ENCODE results near the gene SHISA9. TPM values are rescaled to one million over a fixed set of nuclear protein-coding genes. Genes with fewer than 3 reads are reported as not detected.

Gene SHISA9
- total RNA-seq, 2 donors from 2014 or later: 0.11 TPM; not detected in 1

- peaks cover 3 to 13% of the 10 kb centered on the region in 2 donors for H3K27me3 Mint-ChIP-seq
- no peak for DNase-seq (ENCODE audit: low spot score)
- H3K4me3 Mint-ChIP-seq: no peak overlapping the region
- no peaks in the 10 kb centered on the region for H3K36me3 Mint-ChIP-seq
- no peaks in the 10 kb centered on the region for H3K4me1 Mint-ChIP-seq (ENCODE audit: low read depth in 2 of 2)
- no peak overlapping the region for H3K27ac Mint-ChIP-seq
- ATAC-seq: no peak
- peaks cover 13% of the 10 kb centered on the region for H3K9me3 Mint-ChIP-seq
Measured at GRCh38 chr16:12944300-12944699, 42.9 kb downstream of the SHISA9 start.

GRCh38 chr16:12951392-12951791 lies 50.0 kb downstream of the SHISA9 start:
- Mint-ChIP-seq H3K4me3 (no peak overlapping the region), H3K27me3 (peaks cover 8 to 22% of the 10 kb centered on the region in 2 donors), H3K27ac (no peak overlapping the region), H3K9me3 (peaks cover 14% of the 10 kb centered on the region), H3K4me1 (ENCODE audit: low read depth in 2 of 2) (no peaks in the 10 kb centered on the region), H3K36me3 (no peaks in the 10 kb centered on the region)
- ATAC-seq: no peak
- DNase-seq (ENCODE audit: low spot score): no peak

GRCh38 chr16:12951976-12952375 lies 50.6 kb downstream of the SHISA9 start:
- ATAC-seq (no peak), DNase-seq (ENCODE audit: low spot score) (no peak)
- Mint-ChIP-seq H3K27ac (no peak overlapping the region), H3K27me3 (peaks cover 8 to 22% of the 10 kb centered on the region in 2 donors), H3K4me1 (ENCODE audit: low read depth in 2 of 2) (no peaks in the 10 kb centered on the region), H3K4me3 (no peak overlapping the region), H3K36me3 (no peaks in the 10 kb centered on the region), H3K9me3 (peaks cover 12% of the 10 kb centered on the region)

DNA sequence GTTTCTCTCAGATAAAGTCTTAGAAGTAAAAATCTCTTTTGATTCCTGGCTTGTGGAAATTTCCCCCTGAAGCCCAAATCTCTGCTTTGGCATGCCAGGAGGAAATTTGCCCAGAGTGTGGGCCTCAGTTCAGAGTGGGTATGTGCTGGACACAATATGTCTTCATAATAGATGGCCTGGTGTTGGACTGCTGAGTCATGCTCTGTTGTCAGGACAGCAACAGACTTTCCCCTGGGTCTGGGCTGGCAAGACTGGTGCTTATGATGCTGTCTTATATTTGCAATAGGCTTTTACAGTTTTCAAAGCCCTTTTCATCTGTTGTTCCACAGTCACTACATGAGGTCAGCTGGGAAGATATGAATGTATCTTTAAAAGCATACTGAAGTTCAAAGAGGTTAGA lies 57.0 kb downstream of the SHISA9 start:
- H3K27me3 Mint-ChIP-seq: peaks cover 3 to 14% of the 10 kb centered on the region in 2 donors
- no peak overlapping the region for H3K4me3 Mint-ChIP-seq
- no peak for DNase-seq (ENCODE audit: low spot score)
- no peaks in the 10 kb centered on the region for H3K4me1 Mint-ChIP-seq (ENCODE audit: low read depth in 2 of 2)
- H3K27ac Mint-ChIP-seq: no peak overlapping the region
- H3K9me3 Mint-ChIP-seq: peaks cover 5% of the 10 kb centered on the region
- no peaks in the 10 kb centered on the region for H3K36me3 Mint-ChIP-seq
- no peak for ATAC-seq

DNA sequence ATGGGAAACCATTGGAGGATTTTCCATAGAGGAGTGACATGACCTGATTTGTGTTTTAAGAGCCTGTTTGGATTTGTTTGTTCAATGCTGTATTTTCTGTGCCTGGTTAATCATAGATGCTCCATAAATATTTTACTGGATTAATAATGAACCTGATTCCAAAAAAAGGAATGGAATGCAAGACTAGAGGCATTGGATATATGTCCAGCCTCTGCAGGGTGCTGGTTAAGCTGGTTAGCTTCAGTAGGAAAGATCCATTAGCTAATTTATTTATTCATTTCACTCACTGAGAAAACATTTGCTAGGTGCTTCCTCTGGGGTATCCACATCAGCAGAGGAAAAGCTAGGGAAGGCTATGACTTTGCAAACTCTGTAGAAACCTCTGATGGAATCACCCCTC lies 57.7 kb downstream of the SHISA9 start:
- Mint-ChIP-seq H3K9me3 (peaks cover 2% of the 10 kb centered on the region), H3K36me3 (no peaks in the 10 kb centered on the region), H3K4me1 (ENCODE audit: low read depth in 2 of 2) (no peaks in the 10 kb centered on the region), H3K27ac (no peak overlapping the region), H3K4me3 (no peak overlapping the region), H3K27me3 (peaks cover under 1 to 8% of the 10 kb centered on the region in 2 donors)
- DNase-seq (ENCODE audit: low spot score) (no peak), ATAC-seq (no peak)

GRCh38 chr16:12961626-12962025 lies 60.2 kb downstream of the SHISA9 start:
- Mint-ChIP-seq H3K36me3 (no peaks in the 10 kb centered on the region), H3K4me1 (ENCODE audit: low read depth in 2 of 2) (no peaks in the 10 kb centered on the region), H3K27ac (no peak overlapping the region), H3K4me3 (no peak overlapping the region), H3K9me3 (peaks cover 2% of the 10 kb centered on the region), H3K27me3 (peaks cover 0 to 2% of the 10 kb centered on the region in 2 donors)
- no peak for ATAC-seq
- DNase-seq (ENCODE audit: low spot score): no peak

- Mint-ChIP-seq H3K27me3 (peaks cover 0 to 2% of the 10 kb centered on the region in 2 donors), H3K4me1 (ENCODE audit: low read depth in 2 of 2) (no peaks in the 10 kb centered on the region), H3K9me3 (peaks cover 2% of the 10 kb centered on the region), H3K36me3 (no peaks in the 10 kb centered on the region), H3K27ac (no peak overlapping the region), H3K4me3 (no peak overlapping the region)
- DNase-seq (ENCODE audit: low spot score): no peak
- no peak for ATAC-seq
Measured at GRCh38 chr16:12964461-12964860, 63.1 kb downstream of the SHISA9 start.

DNA sequence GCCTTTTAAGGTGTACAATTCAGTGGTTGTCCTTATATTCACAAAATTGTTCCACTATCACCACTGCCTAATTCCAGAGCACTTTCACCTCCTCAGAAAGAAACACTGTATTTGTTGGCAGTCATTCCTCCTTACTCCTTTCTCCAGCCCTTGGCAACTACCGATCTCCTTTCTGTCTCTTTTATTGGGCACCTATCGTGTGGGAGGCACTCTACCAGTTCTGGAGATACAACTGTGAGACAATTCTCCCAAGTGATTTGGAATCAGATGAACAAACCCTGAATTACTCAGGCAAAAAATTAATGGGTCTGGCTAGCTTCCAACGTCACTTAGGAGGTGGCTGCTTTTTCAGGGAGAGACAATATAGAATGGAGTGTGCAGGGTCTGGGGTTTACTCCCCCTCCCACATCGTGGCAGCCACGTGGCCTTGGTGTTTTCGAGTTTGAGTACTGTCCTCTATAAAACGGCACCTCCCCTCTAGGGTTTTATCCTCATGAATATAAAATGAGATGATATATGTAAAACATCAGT lies 63.9 kb downstream of the SHISA9 start:
- peaks cover 0 to 2% of the 10 kb centered on the region in 2 donors for H3K27me3 Mint-ChIP-seq
- H3K27ac Mint-ChIP-seq: no peak overlapping the region
- peaks cover 2% of the 10 kb centered on the region for H3K9me3 Mint-ChIP-seq
- H3K36me3 Mint-ChIP-seq: no peaks in the 10 kb centered on the region
- DNase-seq (ENCODE audit: low spot score) (no peak), ATAC-seq (no peak)
- no peaks in the 10 kb centered on the region for H3K4me1 Mint-ChIP-seq (ENCODE audit: low read depth in 2 of 2)
- no peak overlapping the region for H3K4me3 Mint-ChIP-seq

GRCh38 chr16:12971241-12971640 lies 69.8 kb downstream of the SHISA9 start:
- H3K9me3 Mint-ChIP-seq: no peaks in the 10 kb centered on the region
- no peak overlapping the region for H3K4me3 Mint-ChIP-seq
- ATAC-seq (no peak), DNase-seq (ENCODE audit: low spot score) (no peak)
- peaks cover 0 to under 1% of the 10 kb centered on the region in 2 donors for H3K27me3 Mint-ChIP-seq
- no peak overlapping the region for H3K27ac Mint-ChIP-seq
- H3K4me1 Mint-ChIP-seq (ENCODE audit: low read depth in 2 of 2): no peaks in the 10 kb centered on the region
- H3K36me3 Mint-ChIP-seq: no peaks in the 10 kb centered on the region

- Mint-ChIP-seq H3K9me3 (no peaks in the 10 kb centered on the region), H3K27me3 (no peaks in the 10 kb centered on the region), H3K27ac (no peak overlapping the region), H3K36me3 (no peaks in the 10 kb centered on the region), H3K4me1 (ENCODE audit: low read depth in 2 of 2) (no peaks in the 10 kb centered on the region), H3K4me3 (no peak overlapping the region)
- DNase-seq (ENCODE audit: low spot score): no peak
- no peak for ATAC-seq
Measured at GRCh38 chr16:12972246-12972645, 70.8 kb downstream of the SHISA9 start.

- ATAC-seq (no peak), DNase-seq (ENCODE audit: low spot score) (no peak)
- H3K36me3 Mint-ChIP-seq: no peaks in the 10 kb centered on the region
- no peak overlapping the region for H3K4me3 Mint-ChIP-seq
- H3K4me1 Mint-ChIP-seq (ENCODE audit: low read depth in 2 of 2): no peaks in the 10 kb centered on the region
- H3K27ac Mint-ChIP-seq: no peak overlapping the region
- H3K27me3 Mint-ChIP-seq: peaks cover 0 to 5% of the 10 kb centered on the region in 2 donors
- H3K9me3 Mint-ChIP-seq: no peaks in the 10 kb centered on the region
Measured at GRCh38 chr16:12975766-12976165, 74.4 kb downstream of the SHISA9 start.

DNA sequence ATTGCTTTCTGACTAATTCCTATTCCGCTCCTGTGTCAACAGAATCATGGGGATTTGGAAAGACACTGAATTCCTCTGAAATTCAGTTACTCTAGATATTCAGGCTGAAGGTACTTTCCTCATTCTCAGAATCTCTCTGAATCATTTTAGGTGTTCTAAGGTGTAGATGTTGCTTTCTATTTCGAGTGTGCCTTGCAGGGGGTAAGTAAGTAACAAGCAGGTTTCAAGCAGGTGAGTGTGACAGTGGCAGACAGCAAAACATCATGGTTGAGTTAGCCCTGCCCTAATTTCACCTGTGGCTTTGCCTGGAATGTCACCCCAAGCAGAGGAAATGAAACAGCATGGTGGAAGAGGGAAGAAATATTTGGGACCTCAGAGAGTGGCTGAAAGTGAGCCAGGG lies 75.1 kb downstream of the SHISA9 start:
- ATAC-seq: no peak
- H3K27ac Mint-ChIP-seq: no peak overlapping the region

DNA sequence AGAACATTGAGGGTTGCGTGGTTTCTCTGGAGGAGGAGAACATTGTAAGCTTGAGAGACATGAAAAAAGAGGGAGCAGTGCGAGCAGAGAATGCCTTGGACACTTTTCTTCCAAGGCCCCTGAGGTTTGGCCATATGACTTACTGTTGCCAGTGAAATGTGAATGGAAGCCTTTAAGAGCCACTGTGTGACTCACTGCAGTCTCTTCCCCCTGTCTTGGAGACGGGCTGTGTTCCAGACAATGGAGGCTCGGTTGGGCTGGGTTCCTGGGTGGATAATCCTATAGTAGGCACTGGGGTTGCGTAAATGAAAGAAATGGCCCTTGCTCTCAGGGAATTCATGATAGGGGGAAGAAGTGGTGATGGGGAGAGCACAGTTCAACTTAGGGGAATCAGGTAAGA lies 75.5 kb downstream of the SHISA9 start:
- Mint-ChIP-seq H3K4me1 (ENCODE audit: low read depth in 2 of 2) (no peaks in the 10 kb centered on the region), H3K36me3 (no peaks in the 10 kb centered on the region), H3K27ac (no peak overlapping the region), H3K9me3 (no peaks in the 10 kb centered on the region), H3K27me3 (peaks cover 0 to 5% of the 10 kb centered on the region in 2 donors), H3K4me3 (no peak overlapping the region)
- DNase-seq (ENCODE audit: low spot score) (no peak), ATAC-seq (no peak)

More for the DNA sequence above, 75.1 kb downstream of the SHISA9 start:
- H3K36me3 Mint-ChIP-seq: no peaks in the 10 kb centered on the region
- no peak for DNase-seq (ENCODE audit: low spot score)
- H3K9me3 Mint-ChIP-seq: no peaks in the 10 kb centered on the region
- H3K4me3 Mint-ChIP-seq: no peak overlapping the region
- H3K4me1 Mint-ChIP-seq (ENCODE audit: low read depth in 2 of 2): no peaks in the 10 kb centered on the region
- H3K27me3 Mint-ChIP-seq: peaks cover 0 to 5% of the 10 kb centered on the region in 2 donors

DNA sequence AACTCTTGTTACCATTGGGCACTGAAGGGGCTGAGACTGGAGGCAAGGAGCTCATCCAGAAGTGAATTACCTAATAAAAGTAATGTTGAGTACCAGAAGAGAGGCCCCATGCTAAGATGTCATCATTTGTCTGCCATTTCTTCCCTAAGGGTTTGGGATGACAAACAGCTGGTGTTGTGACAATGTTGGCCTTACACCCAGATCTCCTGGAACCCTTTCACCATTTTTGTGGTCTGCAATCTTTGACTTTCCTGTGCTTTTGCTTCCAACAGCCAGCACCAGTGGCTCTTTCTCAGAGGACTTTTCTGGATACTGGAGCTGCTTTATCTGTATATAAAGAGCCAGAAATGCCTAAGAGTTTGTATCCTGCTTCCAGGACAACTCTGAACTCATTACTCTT lies 84.1 kb downstream of the SHISA9 start:
- no peak overlapping the region for H3K27ac Mint-ChIP-seq
- H3K9me3 Mint-ChIP-seq: peaks cover 3% of the 10 kb centered on the region
- H3K36me3 Mint-ChIP-seq: no peaks in the 10 kb centered on the region
- no peak for ATAC-seq
- H3K4me3 Mint-ChIP-seq: no peak overlapping the region
- no peak for DNase-seq (ENCODE audit: low spot score)
- no peaks in the 10 kb centered on the region for H3K4me1 Mint-ChIP-seq (ENCODE audit: low read depth in 2 of 2)
- no peaks in the 10 kb centered on the region for H3K27me3 Mint-ChIP-seq

GRCh38 chr16:12988071-12988470 lies 86.7 kb downstream of the SHISA9 start:
- H3K4me3 Mint-ChIP-seq: no peak overlapping the region

More at GRCh38 chr16:12988071-12988470, 86.7 kb downstream of the SHISA9 start:
- H3K36me3 Mint-ChIP-seq: no peaks in the 10 kb centered on the region
- H3K4me1 Mint-ChIP-seq (ENCODE audit: low read depth in 2 of 2): no peaks in the 10 kb centered on the region
- DNase-seq (ENCODE audit: low spot score): no peak
- no peaks in the 10 kb centered on the region for H3K27me3 Mint-ChIP-seq
- H3K27ac Mint-ChIP-seq: no peak overlapping the region
- no peak for ATAC-seq
- H3K9me3 Mint-ChIP-seq: peaks cover 7% of the 10 kb centered on the region
